SU-DHL-6 (cell line): ENCODE data around the gene SERPINA6.
"Not testable (repeated sequence)": the region's sequence is repeated elsewhere in the genome, so short reads cannot be mapped to it uniquely, and the experiment has no call there.

Experiments
- H2AFZ ChIP-seq: fragments of 200-600 bp; sonication (generic); 2 replicates; pipeline ENCODE4 v1.6.1; 2014; ENCODE audit warnings: low read depth, mild to moderate bottlenecking, moderate library complexity, mixed read lengths, antibody characterized with exemption, low read length; ENCODE audit not compliant: severe bottlenecking
- H3F3A ChIP-seq: fragments of 200-600 bp; shearing (Covaris generic); 2 replicates; pipeline ENCODE4 v1.6.0; 2016; ENCODE audit warnings: antibody characterized with exemption, mild to moderate bottlenecking; ENCODE audit not compliant: insufficient read depth
- H3K27ac ChIP-seq: fragments of 200-600 bp; sonication (generic); 2 replicates; pipeline ENCODE4 v1.5.1; 2016; ENCODE audit warnings: low read depth, mild to moderate bottlenecking, low read length, moderate library complexity, mixed read lengths
- H3K27me3 ChIP-seq: fragments of 200-600 bp; sonication (generic), shearing (Covaris generic); 2 replicates; pipeline ENCODE4 v1.6.0; 2014; ENCODE audit warnings: mild to moderate bottlenecking, low read length
- H3K36me3 ChIP-seq: fragments of 200-600 bp; sonication (generic); 2 replicates; pipeline ENCODE4 v1.6.1; 2014; ENCODE audit warnings: mild to moderate bottlenecking, low read length, mixed read lengths
- H3K4me2 ChIP-seq: fragments of 300-600, 200-600 bp; shearing (Covaris generic), sonication (generic); 2 replicates; pipeline ENCODE4 v1.6.0; 2014; ENCODE audit warnings: low read length, low read depth, mild to moderate bottlenecking; ENCODE audit not compliant: poor library complexity, severe bottlenecking
- H3K4me3 ChIP-seq: fragments of 200-600 bp; sonication (generic); 2 replicates; pipeline ENCODE4 v1.5.1; 2014; ENCODE audit warnings: antibody characterized with exemption, low read length, mild to moderate bottlenecking, mixed read lengths; ENCODE audit not compliant: insufficient read depth, poor library complexity, severe bottlenecking
- H3K79me2 ChIP-seq: fragments of 200-600 bp; sonication (generic); 2 replicates; pipeline ENCODE4 v1.6.1; 2014; ENCODE audit warnings: mild to moderate bottlenecking, low read length, moderate library complexity; ENCODE audit not compliant: insufficient read depth
- H3K9ac ChIP-seq: fragments of 200-600 bp; sonication (generic); 2 replicates; pipeline ENCODE4 v1.7.0; 2014; ENCODE audit warnings: mild to moderate bottlenecking, low read length
- H3K9me2 ChIP-seq: fragments of 200-600 bp; sonication (generic); replicated peaks from 2 replicates; pipeline ENCODE4 v1.6.1; 2014; ENCODE audit warnings: low read length; ENCODE audit not compliant: insufficient read depth
- H3K9me3 ChIP-seq: fragments of 200-600 bp; sonication (generic); 2 replicates; pipeline ENCODE4 v1.6.1; 2014; ENCODE audit warnings: low read length, mixed read lengths; ENCODE audit not compliant: insufficient read depth
- H4K20me1 ChIP-seq: fragments of 200-600 bp; sonication (generic); 2 replicates; pipeline ENCODE4 v1.6.1; 2014; ENCODE audit warnings: low read depth, mild to moderate bottlenecking, antibody characterized with exemption, low read length, moderate library complexity, mixed read lengths
- EZH2phosphoT487 ChIP-seq: fragments of 200-600 bp; sonication (generic), shearing (Covaris generic); conservative IDR thresholded peaks from 2 replicates; pipeline ENCODE4 v1.6.1; 2018; ENCODE audit warnings: mild to moderate bottlenecking, antibody characterized with exemption, low read length, moderate library complexity, mixed read lengths
- TF ChIP-seq, protein P1 (sequence below): fragments of 200-600 bp; sonication (generic); IDR thresholded peaks from one replicate; pipeline ENCODE4 v1.5.1; 2017; ENCODE audit warnings: antibody characterized with exemption, mild to moderate bottlenecking, low read length, moderate library complexity; ENCODE audit not compliant: insufficient read depth, poor library complexity, severe bottlenecking

The SERPINA6 gene

DNA sequence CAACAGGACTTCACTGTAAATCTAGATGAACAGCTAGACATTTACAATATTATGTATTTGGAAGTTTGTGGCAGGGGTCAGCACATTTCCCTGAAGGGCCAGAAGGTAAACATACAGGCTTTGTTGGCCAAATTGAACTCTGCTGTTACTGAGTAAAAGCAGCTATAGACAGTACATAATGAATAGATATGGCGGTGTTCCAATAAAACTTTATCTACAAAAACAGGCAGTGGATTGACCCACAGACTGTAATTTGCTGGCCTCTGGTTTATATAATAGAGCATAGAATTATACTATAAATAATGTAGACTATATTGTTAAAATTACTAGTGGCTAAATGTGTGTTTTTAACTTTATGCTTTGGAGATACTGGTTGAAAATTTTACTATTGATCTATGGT, 55.8 kb downstream of the SERPINA6 start:
- no peaks in the 10 kb centered on the region for H3K27me3 ChIP-seq
- no peaks in the 10 kb centered on the region for H3K36me3 ChIP-seq
- H3K9me2 ChIP-seq, result no peaks in the 10 kb centered on the region
- H3K4me2 ChIP-seq, result no peak overlapping the region
- H3F3A ChIP-seq, result no peaks in the 10 kb centered on the region
- no peaks in the 10 kb centered on the region for H3K79me2 ChIP-seq
- no peak overlapping the region for H3K9ac ChIP-seq
- no peak overlapping the region for H3K27ac ChIP-seq
- no peak for TF ChIP-seq EZH2phosphoT487
- TF ChIP-seq, protein P1, sequence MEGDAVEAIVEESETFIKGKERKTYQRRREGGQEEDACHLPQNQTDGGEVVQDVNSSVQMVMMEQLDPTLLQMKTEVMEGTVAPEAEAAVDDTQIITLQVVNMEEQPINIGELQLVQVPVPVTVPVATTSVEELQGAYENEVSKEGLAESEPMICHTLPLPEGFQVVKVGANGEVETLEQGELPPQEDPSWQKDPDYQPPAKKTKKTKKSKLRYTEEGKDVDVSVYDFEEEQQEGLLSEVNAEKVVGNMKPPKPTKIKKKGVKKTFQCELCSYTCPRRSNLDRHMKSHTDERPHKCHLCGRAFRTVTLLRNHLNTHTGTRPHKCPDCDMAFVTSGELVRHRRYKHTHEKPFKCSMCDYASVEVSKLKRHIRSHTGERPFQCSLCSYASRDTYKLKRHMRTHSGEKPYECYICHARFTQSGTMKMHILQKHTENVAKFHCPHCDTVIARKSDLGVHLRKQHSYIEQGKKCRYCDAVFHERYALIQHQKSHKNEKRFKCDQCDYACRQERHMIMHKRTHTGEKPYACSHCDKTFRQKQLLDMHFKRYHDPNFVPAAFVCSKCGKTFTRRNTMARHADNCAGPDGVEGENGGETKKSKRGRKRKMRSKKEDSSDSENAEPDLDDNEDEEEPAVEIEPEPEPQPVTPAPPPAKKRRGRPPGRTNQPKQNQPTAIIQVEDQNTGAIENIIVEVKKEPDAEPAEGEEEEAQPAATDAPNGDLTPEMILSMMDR, result no peak
- no peaks in the 10 kb centered on the region for H3K9me3 ChIP-seq
- no peaks in the 10 kb centered on the region for H4K20me1 ChIP-seq
- H3K4me3 ChIP-seq, result no peak overlapping the region
- H2AFZ ChIP-seq, result no peak overlapping the region

DNA sequence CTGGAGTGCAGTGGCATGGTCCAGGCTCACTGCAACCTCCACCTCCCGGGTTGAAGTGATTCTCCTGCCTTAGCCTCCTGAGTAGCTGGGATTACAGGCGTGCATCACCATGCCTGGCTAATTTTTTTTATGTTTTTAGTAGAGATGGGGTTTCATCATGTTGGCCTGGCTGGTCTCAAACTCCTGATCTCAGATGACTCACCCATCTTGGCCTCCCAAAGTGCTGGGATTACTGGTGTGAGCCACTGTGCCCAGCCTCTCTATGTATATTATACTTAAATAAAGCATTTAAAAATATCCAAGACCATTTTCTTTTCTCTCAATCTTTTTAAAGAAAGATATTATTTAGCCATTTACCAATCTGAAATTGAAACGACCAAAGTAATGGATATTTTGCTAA, 58.9 kb downstream of the SERPINA6 start:
- not testable (repeated sequence) for H3K4me3 ChIP-seq, H3K27ac ChIP-seq, H2AFZ ChIP-seq, H4K20me1 ChIP-seq, H3K9me2 ChIP-seq, H3K27me3 ChIP-seq, H3K9me3 ChIP-seq, H3K9ac ChIP-seq, H3K79me2 ChIP-seq, H3K36me3 ChIP-seq, H3F3A ChIP-seq, H3K4me2 ChIP-seq
